ENCODE results near the gene LMLN.

Gene LMLN

GRCh38 chr3:198061119-198062067 lies 101.4 kb downstream of the LMLN start:
- Mint-ChIP-seq H3K27ac (no peak overlapping the region), H3K9me3 (peaks cover 3% of the 10 kb centered on the region), H3K36me3 (ENCODE audit: low read depth) (no peaks in the 10 kb centered on the region), H3K4me1 (no peaks in the 10 kb centered on the region), H3K4me3 (no peak overlapping the region), H3K27me3 (ENCODE audit: low read depth) (peaks cover 45% of the 10 kb centered on the region)
- TF ChIP-seq, protein P1, sequence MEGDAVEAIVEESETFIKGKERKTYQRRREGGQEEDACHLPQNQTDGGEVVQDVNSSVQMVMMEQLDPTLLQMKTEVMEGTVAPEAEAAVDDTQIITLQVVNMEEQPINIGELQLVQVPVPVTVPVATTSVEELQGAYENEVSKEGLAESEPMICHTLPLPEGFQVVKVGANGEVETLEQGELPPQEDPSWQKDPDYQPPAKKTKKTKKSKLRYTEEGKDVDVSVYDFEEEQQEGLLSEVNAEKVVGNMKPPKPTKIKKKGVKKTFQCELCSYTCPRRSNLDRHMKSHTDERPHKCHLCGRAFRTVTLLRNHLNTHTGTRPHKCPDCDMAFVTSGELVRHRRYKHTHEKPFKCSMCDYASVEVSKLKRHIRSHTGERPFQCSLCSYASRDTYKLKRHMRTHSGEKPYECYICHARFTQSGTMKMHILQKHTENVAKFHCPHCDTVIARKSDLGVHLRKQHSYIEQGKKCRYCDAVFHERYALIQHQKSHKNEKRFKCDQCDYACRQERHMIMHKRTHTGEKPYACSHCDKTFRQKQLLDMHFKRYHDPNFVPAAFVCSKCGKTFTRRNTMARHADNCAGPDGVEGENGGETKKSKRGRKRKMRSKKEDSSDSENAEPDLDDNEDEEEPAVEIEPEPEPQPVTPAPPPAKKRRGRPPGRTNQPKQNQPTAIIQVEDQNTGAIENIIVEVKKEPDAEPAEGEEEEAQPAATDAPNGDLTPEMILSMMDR (IDR thresholded peaks at IDR 0.05; ENCODE audit: unreplicated experiment in 3 of 3), result no peak

DNA sequence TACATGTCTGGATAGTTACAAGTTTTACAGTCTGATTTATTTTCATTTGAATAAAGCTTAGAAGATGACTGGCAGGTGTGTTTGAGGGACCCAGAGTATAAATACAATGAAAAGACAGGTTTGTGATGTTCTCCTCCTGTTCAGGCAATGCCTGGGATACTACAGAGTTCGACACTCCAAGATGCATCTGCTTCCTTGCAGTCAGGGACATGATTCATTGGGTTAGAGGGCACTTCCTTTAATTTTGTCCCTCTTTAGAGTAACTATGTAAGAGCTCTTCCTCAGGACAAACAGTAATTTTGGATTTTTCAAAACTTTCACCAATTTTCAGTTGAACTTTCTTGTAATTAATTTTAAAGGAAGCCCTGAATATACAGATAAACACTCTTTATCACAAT lies 102.0 kb downstream of the LMLN start:
- TF ChIP-seq, protein P1 (IDR thresholded peaks at IDR 0.05; ENCODE audit: unreplicated experiment in 3 of 3), result no peak
- Mint-ChIP-seq H3K4me1 (no peaks in the 10 kb centered on the region), H3K4me3 (no peak overlapping the region), H3K27me3 (ENCODE audit: low read depth) (peaks cover 47% of the 10 kb centered on the region), H3K9me3 (peaks cover 2% of the 10 kb centered on the region), H3K27ac (no peak overlapping the region), H3K36me3 (ENCODE audit: low read depth) (no peaks in the 10 kb centered on the region)

DNA sequence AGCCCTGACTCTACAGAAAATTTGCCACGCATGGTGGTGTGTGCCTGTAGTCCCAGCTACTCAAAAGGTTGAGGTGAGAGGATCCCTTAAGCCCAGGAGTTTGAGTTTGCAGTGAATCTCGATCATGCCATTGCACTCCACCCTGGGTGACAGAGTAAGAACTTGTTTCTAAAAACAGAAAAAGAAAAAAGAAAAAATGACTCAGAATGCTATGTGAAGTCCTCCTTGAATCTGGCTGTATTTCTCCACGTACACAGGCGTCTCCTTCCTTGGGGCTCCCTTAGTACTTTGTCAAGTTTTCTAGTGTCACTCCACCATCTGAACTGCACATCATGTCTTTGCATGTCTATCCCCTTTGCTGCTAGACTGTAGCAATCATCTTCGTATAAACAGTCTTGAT lies 104.4 kb downstream of the LMLN start:
- TF ChIP-seq, protein P1 (IDR thresholded peaks at IDR 0.05; ENCODE audit: unreplicated experiment in 3 of 3), result no peak
- Mint-ChIP-seq H3K4me1 (no peaks in the 10 kb centered on the region), H3K27ac (no peak overlapping the region), H3K9me3 (no peaks in the 10 kb centered on the region), H3K27me3 (ENCODE audit: low read depth) (peaks cover 45% of the 10 kb centered on the region), H3K36me3 (ENCODE audit: low read depth) (no peaks in the 10 kb centered on the region), H3K4me3 (no peak overlapping the region)

GRCh38 chr3:198065897-198066296 lies 105.9 kb downstream of the LMLN start:
- peaks cover 44% of the 10 kb centered on the region for H3K27me3 Mint-ChIP-seq (ENCODE audit: low read depth)
- no peaks in the 10 kb centered on the region for H3K36me3 Mint-ChIP-seq (ENCODE audit: low read depth)
- no peak overlapping the region for H3K27ac Mint-ChIP-seq

GRCh38 chr3:198067416-198067815 lies 107.4 kb downstream of the LMLN start:
- no peaks in the 10 kb centered on the region for H3K9me3 Mint-ChIP-seq
- H3K4me1 Mint-ChIP-seq, result no peaks in the 10 kb centered on the region
- no peaks in the 10 kb centered on the region for H3K36me3 Mint-ChIP-seq (ENCODE audit: low read depth)
- no peak overlapping the region for H3K4me3 Mint-ChIP-seq
- H3K27ac Mint-ChIP-seq, result no peak overlapping the region
- TF ChIP-seq, protein P1 (IDR thresholded peaks at IDR 0.05; ENCODE audit: unreplicated experiment in 3 of 3), result no peak
- peaks cover 50% of the 10 kb centered on the region for H3K27me3 Mint-ChIP-seq (ENCODE audit: low read depth)

More at GRCh38 chr3:198065897-198066296, 105.9 kb downstream of the LMLN start:
- Mint-ChIP-seq H3K4me3 (no peak overlapping the region), H3K9me3 (no peaks in the 10 kb centered on the region), H3K4me1 (no peaks in the 10 kb centered on the region)
- TF ChIP-seq, protein P1 (IDR thresholded peaks at IDR 0.05; ENCODE audit: unreplicated experiment in 3 of 3), result no peak

DNA sequence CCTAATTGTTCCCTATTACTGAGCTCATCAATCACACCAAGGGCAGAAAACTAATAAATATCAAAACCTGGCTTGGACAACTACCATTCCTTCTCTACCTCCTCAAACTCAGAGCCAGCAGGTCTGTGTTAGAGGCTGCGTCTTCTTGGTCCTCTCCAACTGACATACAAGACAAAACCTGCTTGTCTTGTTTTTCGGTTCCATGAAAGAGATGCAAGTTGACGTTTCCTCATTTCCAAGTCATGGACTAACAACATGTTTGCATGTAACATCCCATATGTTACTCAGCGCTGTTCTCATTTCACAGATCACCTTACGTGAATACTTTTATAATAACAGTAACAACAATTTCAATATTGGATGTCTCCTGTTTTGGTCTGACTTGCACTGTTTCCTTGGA lies 110.9 kb downstream of the LMLN start:
- Mint-ChIP-seq H3K4me1 (no peaks in the 10 kb centered on the region), H3K4me3 (no peak overlapping the region), H3K9me3 (no peaks in the 10 kb centered on the region), H3K36me3 (ENCODE audit: low read depth) (no peaks in the 10 kb centered on the region), H3K27me3 (ENCODE audit: low read depth) (peaks cover 71% of the 10 kb centered on the region), H3K27ac (no peak overlapping the region)
- TF ChIP-seq, protein P1 (IDR thresholded peaks at IDR 0.05; ENCODE audit: unreplicated experiment in 3 of 3), result no peak
